ENCODE results near the gene COPS6.

The COPS6 gene

DNA sequence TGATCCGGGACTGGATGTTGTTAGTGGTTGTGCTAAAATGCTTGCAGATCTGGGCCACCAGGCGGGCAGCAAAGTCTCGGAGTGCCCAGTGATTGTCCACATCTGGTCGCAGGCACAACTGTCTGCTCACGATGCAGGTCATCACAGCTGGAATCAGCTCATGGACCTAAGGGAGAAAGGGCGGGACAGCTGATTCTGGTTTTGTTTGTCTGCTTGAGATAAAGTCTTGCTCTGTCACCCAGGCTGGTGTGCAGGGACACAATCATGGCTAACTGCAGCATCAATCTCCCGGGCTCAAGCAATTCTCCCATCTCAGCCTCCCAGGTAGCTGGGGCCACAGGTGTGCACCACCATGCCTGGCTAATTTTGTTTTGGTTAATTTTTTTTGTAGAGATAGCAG lies 22.4 kb downstream of the COPS6 start:
- TF ChIP-seq, protein P1, sequence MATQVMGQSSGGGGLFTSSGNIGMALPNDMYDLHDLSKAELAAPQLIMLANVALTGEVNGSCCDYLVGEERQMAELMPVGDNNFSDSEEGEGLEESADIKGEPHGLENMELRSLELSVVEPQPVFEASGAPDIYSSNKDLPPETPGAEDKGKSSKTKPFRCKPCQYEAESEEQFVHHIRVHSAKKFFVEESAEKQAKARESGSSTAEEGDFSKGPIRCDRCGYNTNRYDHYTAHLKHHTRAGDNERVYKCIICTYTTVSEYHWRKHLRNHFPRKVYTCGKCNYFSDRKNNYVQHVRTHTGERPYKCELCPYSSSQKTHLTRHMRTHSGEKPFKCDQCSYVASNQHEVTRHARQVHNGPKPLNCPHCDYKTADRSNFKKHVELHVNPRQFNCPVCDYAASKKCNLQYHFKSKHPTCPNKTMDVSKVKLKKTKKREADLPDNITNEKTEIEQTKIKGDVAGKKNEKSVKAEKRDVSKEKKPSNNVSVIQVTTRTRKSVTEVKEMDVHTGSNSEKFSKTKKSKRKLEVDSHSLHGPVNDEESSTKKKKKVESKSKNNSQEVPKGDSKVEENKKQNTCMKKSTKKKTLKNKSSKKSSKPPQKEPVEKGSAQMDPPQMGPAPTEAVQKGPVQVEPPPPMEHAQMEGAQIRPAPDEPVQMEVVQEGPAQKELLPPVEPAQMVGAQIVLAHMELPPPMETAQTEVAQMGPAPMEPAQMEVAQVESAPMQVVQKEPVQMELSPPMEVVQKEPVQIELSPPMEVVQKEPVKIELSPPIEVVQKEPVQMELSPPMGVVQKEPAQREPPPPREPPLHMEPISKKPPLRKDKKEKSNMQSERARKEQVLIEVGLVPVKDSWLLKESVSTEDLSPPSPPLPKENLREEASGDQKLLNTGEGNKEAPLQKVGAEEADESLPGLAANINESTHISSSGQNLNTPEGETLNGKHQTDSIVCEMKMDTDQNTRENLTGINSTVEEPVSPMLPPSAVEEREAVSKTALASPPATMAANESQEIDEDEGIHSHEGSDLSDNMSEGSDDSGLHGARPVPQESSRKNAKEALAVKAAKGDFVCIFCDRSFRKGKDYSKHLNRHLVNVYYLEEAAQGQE (IDR thresholded peaks at IDR 0.05; ENCODE audit: low read depth): no peak
- TF ChIP-seq TCF12 (IDR thresholded peaks at IDR 0.05; ENCODE audit: low read depth) (no peak), MAX (IDR thresholded peaks at IDR 0.05) (no peak), TAF1 (IDR thresholded peaks at IDR 0.05; ENCODE audit: low read depth) (no peak), NFIC (IDR thresholded peaks at IDR 0.05) (no peak), TEAD4 (IDR thresholded peaks at IDR 0.05) (no peak)

DNA sequence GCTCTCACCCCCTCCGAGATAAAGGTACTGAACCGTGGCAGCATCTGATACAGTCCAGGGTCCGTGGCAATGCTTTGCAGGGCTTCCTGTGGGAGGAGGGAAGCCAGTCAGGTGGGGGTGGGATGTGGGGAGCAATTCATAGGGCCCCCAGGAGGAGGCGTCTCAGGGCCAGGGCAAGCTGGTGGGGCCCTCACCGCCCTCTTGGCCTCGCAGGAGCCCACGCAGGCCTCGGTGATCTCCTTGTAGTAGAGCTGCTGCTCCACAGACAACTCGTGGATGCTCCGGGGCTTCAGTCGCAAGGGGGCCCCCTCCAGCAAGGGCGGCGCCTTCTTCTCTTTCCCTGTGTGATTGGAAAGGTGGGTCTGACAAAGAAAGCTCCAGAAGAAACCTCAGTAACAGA lies 23.1 kb downstream of the COPS6 start:
- no peak for TF ChIP-seq CEBPB (IDR thresholded peaks at IDR 0.05)
- TF ChIP-seq FOXM1 (IDR thresholded peaks at IDR 0.05; ENCODE audit: borderline replicate concordance, low read depth): no peak
- no peak for TF ChIP-seq YY1 (IDR thresholded peaks at IDR 0.05; ENCODE audit: low read depth)
- no peak for TF ChIP-seq EP300 (IDR thresholded peaks at IDR 0.05; ENCODE audit: borderline replicate concordance)
- TF ChIP-seq TEAD4 (IDR thresholded peaks at IDR 0.05): no peak
- TF ChIP-seq, protein P1 (IDR thresholded peaks at IDR 0.05; ENCODE audit: low read depth): no peak
- TF ChIP-seq CREB1 (IDR thresholded peaks at IDR 0.05; ENCODE audit: low read depth): no peak
- TF ChIP-seq ZBTB7A (IDR thresholded peaks at IDR 0.05; ENCODE audit: low read depth): no peak
- TF ChIP-seq MAX (IDR thresholded peaks at IDR 0.05): no peak
- no peak for TF ChIP-seq TAF1 (IDR thresholded peaks at IDR 0.05; ENCODE audit: low read depth)
- TF ChIP-seq EGR1 (IDR thresholded peaks at IDR 0.05): no peak

GRCh38 chr7:100115026-100115425 lies 26.3 kb downstream of the COPS6 start:
- no peak for TF ChIP-seq NFIC (IDR thresholded peaks at IDR 0.05)
- TF ChIP-seq MAX (IDR thresholded peaks at IDR 0.05): no peak
- no peak for TF ChIP-seq TEAD4 (IDR thresholded peaks at IDR 0.05)
- TF ChIP-seq CREB1 (IDR thresholded peaks at IDR 0.05; ENCODE audit: low read depth): no peak
- no peak for TF ChIP-seq FOXM1 (IDR thresholded peaks at IDR 0.05; ENCODE audit: borderline replicate concordance, low read depth)
- no peak for TF ChIP-seq ZBTB7A (IDR thresholded peaks at IDR 0.05; ENCODE audit: low read depth)
- TF ChIP-seq, protein P1 (IDR thresholded peaks at IDR 0.05; ENCODE audit: low read depth): no peak
- no peak for TF ChIP-seq TCF12 (IDR thresholded peaks at IDR 0.05; ENCODE audit: low read depth)
- TF ChIP-seq USF1 (IDR thresholded peaks at IDR 0.05): no peak
- no peak for TF ChIP-seq TAF1 (IDR thresholded peaks at IDR 0.05; ENCODE audit: low read depth)
- no peak for TF ChIP-seq YY1 (IDR thresholded peaks at IDR 0.05; ENCODE audit: low read depth)

GRCh38 chr7:100118388-100119071 lies 29.8 kb downstream of the COPS6 start:
- peak; percentile 6 for TF ChIP-seq MAX (IDR thresholded peaks at IDR 0.05)
- TF ChIP-seq TAF1 (IDR thresholded peaks at IDR 0.05; ENCODE audit: low read depth): no peak
- no peak for TF ChIP-seq EP300 (IDR thresholded peaks at IDR 0.05; ENCODE audit: borderline replicate concordance)
- TF ChIP-seq CEBPB (IDR thresholded peaks at IDR 0.05): no peak

Data from Ishikawa (cell line).